ENCODE measurements around the gene EHF. TPM values are rescaled to one million over a fixed set of nuclear protein-coding genes. Genes with fewer than 3 reads are reported as not detected.
A peak's percentile ranks its signal among the peaks of the same experiment; 100 is the strongest.

EHF gene
- total RNA-seq, 1 donor from 2014 or later, result 1.2 TPM

DNA sequence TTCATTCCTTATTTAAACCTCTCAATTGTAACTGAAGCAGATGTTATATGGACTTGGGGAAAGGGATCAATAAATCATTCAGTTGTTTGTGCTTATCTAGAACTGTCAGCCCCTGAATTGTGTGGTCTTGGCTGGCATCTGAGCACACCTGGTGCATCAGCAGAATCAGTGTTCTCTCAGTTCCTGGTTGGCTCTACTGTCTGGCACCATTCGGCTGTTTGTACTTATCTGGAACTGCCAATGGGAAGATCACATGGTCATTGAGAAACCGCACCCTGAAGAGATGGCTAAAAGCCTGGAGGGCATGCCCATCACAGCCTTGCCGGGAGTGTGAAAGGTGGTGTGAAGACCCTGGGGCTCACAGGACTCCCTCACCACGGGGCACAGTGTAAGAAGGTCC, 37.1 kb upstream of the EHF start:
- peaks cover 26% of the 10 kb centered on the region for H3K27me3 Mint-ChIP-seq (ENCODE audit: low read depth)
- TF ChIP-seq, protein P1, sequence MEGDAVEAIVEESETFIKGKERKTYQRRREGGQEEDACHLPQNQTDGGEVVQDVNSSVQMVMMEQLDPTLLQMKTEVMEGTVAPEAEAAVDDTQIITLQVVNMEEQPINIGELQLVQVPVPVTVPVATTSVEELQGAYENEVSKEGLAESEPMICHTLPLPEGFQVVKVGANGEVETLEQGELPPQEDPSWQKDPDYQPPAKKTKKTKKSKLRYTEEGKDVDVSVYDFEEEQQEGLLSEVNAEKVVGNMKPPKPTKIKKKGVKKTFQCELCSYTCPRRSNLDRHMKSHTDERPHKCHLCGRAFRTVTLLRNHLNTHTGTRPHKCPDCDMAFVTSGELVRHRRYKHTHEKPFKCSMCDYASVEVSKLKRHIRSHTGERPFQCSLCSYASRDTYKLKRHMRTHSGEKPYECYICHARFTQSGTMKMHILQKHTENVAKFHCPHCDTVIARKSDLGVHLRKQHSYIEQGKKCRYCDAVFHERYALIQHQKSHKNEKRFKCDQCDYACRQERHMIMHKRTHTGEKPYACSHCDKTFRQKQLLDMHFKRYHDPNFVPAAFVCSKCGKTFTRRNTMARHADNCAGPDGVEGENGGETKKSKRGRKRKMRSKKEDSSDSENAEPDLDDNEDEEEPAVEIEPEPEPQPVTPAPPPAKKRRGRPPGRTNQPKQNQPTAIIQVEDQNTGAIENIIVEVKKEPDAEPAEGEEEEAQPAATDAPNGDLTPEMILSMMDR (IDR thresholded peaks at IDR 0.05; ENCODE audit: unreplicated experiment), result no peak
- H3K4me3 Mint-ChIP-seq, result no peak overlapping the region

DNA sequence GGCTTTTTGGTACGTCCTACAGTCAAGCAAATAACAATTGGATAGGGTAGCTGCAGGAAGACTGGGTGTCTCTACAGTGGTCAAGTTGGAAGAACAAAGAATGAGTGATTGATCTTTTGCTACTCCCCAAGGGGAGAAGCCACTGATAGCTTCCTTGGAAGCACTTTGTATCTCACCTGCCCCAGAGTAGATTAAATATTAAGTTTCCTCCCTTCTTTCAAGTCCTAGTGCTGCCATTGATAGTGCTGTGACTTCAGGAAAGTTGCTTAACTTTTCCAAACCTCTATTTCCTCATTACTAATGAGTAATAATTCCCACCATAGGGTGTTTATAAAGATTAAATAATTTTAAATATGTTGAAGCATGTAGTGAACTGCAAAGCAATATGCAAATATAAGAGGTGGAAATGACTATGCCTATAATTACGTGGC, 35.6 kb upstream of the EHF start:
- Mint-ChIP-seq H3K4me1 (peaks cover 16% of the 10 kb centered on the region), H3K36me3 (no peaks in the 10 kb centered on the region), H3K27ac (no peak overlapping the region), H3K27me3 (ENCODE audit: low read depth) (peaks cover 24% of the 10 kb centered on the region), H3K9me3 (peaks cover 3% of the 10 kb centered on the region), H3K4me3 (no peak overlapping the region)
- DNase-seq (ENCODE audit: low spot score in 2 of 2, unreplicated experiment in 2 of 2), result no peak
- TF ChIP-seq, protein P1 (IDR thresholded peaks at IDR 0.05; ENCODE audit: unreplicated experiment), result no peak

More for the DNA sequence above, 37.1 kb upstream of the EHF start:
- H3K4me1 Mint-ChIP-seq, result peaks cover 16% of the 10 kb centered on the region
- H3K9me3 Mint-ChIP-seq, result peaks cover 3% of the 10 kb centered on the region
- DNase-seq (ENCODE audit: low spot score in 2 of 2, unreplicated experiment in 2 of 2), result no peak
- H3K36me3 Mint-ChIP-seq, result no peaks in the 10 kb centered on the region
- no peak overlapping the region for H3K27ac Mint-ChIP-seq

DNA sequence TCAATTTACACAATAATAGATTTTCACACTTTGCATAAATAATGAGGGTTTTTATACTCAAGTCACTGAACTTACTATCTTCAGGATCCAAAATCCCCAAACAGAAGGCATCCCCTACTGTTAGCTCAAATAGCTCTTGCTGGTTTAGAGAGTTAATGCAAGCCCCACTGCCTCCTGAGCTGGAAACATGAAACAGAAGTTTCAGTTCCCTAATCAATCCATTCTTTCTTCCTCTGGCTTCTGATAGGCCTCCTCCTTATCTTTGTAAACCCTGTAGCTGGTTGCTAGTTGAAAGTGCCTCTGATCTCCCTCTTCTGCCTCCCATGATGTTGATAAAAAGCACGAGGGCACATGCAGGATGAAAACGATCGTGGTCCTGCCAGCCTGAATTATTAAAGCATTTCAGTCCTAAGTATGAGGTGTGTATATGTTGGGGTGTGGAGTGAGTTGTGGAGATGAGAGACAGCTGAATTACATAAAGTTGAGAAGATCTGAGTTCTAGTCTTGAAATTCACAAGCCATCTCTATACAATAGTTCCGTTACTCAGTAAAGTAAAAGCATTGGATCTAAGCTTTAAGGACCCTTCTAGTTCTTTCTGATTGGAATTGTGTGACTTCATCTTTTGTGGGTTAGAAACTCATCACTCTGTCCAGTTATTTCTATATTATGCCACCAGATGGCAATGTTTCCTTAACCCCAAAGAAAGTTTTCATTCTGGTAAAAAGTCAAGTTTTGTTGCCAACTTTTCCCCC, 35.0 kb upstream of the EHF start:
- DNase-seq (ENCODE audit: low spot score in 2 of 2, unreplicated experiment in 2 of 2), result no peak
- H3K9me3 Mint-ChIP-seq, result peaks cover 3% of the 10 kb centered on the region
- peak overlapping the region; percentile 59 for H3K4me3 Mint-ChIP-seq
- no peaks in the 10 kb centered on the region for H3K36me3 Mint-ChIP-seq
- TF ChIP-seq, protein P1 (IDR thresholded peaks at IDR 0.05; ENCODE audit: unreplicated experiment), result peak; percentile 81
- peak overlapping the region; percentile 75 for H3K27ac Mint-ChIP-seq
- peaks cover 23% of the 10 kb centered on the region for H3K27me3 Mint-ChIP-seq (ENCODE audit: low read depth)
- peaks cover 16% of the 10 kb centered on the region for H3K4me1 Mint-ChIP-seq

DNA sequence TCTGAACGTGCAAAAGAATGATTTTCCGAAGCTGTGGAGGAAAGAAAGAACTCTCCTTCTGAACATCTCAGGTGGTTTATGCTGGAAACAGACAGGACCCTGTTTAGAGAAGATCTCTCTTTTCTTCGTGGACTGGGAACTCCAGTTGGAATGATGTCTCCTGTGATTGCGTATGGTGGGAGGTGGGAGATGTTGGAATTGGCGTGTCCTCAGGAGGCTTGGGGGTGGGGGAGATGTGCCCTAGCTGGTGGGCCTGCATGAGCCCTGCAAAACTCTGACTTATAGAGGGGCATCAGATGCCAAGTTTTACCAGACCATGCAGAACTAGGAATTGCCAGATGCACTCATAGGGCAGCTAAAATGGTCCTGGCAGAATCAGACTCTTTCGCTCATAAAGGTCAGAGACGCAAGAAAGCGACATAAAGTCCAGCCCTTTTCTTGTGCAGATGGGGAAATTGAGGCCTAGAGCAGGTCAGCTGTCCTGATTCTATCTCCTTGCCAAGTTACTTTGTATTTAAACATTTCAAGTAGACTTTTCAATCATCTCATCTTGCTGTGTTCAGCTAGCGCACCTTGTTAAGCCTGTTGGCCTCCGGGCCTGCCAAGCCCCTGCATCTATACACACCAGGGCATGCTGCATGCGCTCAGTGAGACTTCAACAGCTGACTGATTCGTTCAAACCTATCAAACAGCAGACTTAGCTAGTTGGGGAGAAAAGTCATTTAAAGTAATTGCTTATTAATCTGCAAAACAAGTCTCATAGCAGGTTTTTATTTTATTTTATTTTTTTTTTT, 34.2 kb upstream of the EHF start:
- H3K36me3 Mint-ChIP-seq, result no peaks in the 10 kb centered on the region
- peak overlapping the region; percentile 54 for H3K27ac Mint-ChIP-seq
- no peak for DNase-seq (ENCODE audit: low spot score in 2 of 2, unreplicated experiment in 2 of 2)
- H3K27me3 Mint-ChIP-seq (ENCODE audit: low read depth), result peaks cover 21% of the 10 kb centered on the region
- TF ChIP-seq, protein P1 (IDR thresholded peaks at IDR 0.05; ENCODE audit: unreplicated experiment), result peak; percentile 39
- no peak overlapping the region for H3K4me3 Mint-ChIP-seq
- peaks cover 3% of the 10 kb centered on the region for H3K9me3 Mint-ChIP-seq
- peaks cover 16% of the 10 kb centered on the region for H3K4me1 Mint-ChIP-seq

DNA sequence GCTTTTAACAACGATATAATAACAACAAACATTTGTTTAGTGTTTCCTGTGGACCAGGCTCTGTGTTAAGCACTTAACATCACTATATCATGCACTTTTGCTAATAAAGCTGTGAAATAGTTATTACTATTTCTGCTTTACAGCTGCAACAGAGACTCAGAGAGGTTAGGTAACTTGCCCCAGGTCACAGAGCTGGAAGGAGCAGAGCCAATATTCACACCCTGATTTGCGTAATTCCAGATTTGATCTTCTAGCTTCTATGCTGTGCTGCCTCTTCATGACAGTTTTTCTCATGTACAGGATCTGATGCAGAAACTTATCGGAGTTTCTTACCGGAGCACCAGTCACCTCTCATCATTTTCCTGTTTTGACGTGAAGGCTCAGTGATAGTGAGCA, 33.6 kb upstream of the EHF start:
- H3K4me1 Mint-ChIP-seq, result peaks cover 16% of the 10 kb centered on the region
- no peaks in the 10 kb centered on the region for H3K36me3 Mint-ChIP-seq
- peaks cover 18% of the 10 kb centered on the region for H3K27me3 Mint-ChIP-seq (ENCODE audit: low read depth)
- H3K9me3 Mint-ChIP-seq, result peaks cover 4% of the 10 kb centered on the region
- no peak overlapping the region for H3K27ac Mint-ChIP-seq
- TF ChIP-seq, protein P1 (IDR thresholded peaks at IDR 0.05; ENCODE audit: unreplicated experiment), result no peak
- DNase-seq (ENCODE audit: low spot score in 2 of 2, unreplicated experiment in 2 of 2), result no peak
- no peak overlapping the region for H3K4me3 Mint-ChIP-seq

All from mesothelial cell of epicardium (in vitro differentiated cells).